ENCODE measurements around the gene SYT2. TPM values are rescaled to one million over a fixed set of nuclear protein-coding genes. Genes with fewer than 3 reads are reported as not detected.

SYT2 gene
- total and polyA plus RNA-seq, 2 of the 13 experiments (the other 11 are each of a cell fraction or from before 2014, with no cell fraction given) = not detected

DNA sequence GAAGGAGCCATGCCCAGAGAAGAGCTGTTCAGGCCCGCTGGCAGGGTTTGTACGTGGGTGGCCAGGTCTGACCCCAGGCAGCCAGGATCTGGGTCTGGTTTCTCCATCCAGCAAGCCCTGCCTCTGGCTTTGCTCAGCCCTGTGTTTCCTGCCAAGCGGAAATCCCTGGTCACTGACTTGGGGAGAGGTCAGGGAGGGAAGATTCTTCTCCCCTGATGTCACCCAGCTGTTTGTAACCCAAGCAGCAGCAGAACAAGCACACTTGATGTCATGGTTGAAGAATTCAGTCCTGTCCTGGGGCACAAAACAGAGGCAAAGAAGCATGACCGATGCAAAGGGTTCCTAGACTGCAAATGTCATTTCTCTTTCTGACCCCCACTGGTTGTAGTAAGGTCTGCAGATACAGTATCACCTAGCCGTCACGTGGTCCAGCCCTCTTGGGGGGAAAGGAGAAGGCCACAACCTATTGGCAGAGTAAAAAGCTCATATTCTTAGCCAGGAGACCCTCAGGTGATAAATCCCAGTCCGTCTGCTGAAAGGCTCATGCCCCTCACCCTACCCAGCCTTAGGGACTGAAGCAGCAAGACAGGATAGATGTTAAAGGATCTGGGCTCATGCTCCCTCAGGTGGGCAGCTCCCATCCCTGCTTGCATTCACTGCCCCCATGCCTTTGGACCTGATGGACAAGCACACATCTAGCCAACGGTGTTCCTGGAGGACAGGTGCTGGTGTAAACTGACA lies 120.9 kb downstream of the SYT2 start (continued):
- TF ChIP-seq RBM22 (optimal IDR thresholded peaks at IDR 0.05; ENCODE audit: low read length) = no peak
- no peak for TF ChIP-seq ZNF180 (CRISPR knock-in tag; IDR thresholded peaks at IDR 0.05; ENCODE audit: borderline replicate concordance, low read depth)
- TF ChIP-seq KDM6A (CRISPR knock-in tag; IDR thresholded peaks at IDR 0.05; ENCODE audit: low read depth) = no peak
- no peak for TF ChIP-seq MED1 (CRISPR knock-in tag; IDR thresholded peaks at IDR 0.05)
- TF ChIP-seq ZMYM4 (CRISPR knock-in tag; IDR thresholded peaks at IDR 0.05) = no peak
- TF ChIP-seq ZNF572 (CRISPR knock-in tag; IDR thresholded peaks at IDR 0.05) = no peak
- TF ChIP-seq ZNF839 (CRISPR knock-in tag; IDR thresholded peaks at IDR 0.05; ENCODE audit: borderline replicate concordance) = no peak
- TF ChIP-seq SMARCE1 (IDR thresholded peaks at IDR 0.05; ENCODE audit: borderline replicate concordance) = no peak
- no peak for TF ChIP-seq ZNF552 (CRISPR knock-in tag; IDR thresholded peaks at IDR 0.05; ENCODE audit: borderline replicate concordance)
- no peak for TF ChIP-seq ZFP1 (CRISPR knock-in tag; IDR thresholded peaks at IDR 0.05)
- no peak for TF ChIP-seq ZNF3 (CRISPR knock-in tag; IDR thresholded peaks at IDR 0.05)
- TF ChIP-seq, protein P1, sequence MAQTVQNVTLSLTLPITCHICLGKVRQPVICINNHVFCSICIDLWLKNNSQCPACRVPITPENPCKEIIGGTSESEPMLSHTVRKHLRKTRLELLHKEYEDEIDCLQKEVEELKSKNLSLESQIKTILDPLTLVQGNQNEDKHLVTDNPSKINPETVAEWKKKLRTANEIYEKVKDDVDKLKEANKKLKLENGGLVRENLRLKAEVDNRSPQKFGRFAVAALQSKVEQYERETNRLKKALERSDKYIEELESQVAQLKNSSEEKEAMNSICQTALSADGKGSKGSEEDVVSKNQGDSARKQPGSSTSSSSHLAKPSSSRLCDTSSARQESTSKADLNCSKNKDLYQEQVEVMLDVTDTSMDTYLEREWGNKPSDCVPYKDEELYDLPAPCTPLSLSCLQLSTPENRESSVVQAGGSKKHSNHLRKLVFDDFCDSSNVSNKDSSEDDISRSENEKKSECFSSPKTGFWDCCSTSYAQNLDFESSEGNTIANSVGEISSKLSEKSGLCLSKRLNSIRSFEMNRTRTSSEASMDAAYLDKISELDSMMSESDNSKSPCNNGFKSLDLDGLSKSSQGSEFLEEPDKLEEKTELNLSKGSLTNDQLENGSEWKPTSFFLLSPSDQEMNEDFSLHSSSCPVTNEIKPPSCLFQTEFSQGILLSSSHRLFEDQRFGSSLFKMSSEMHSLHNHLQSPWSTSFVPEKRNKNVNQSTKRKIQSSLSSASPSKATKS (CRISPR knock-in tag; IDR thresholded peaks at IDR 0.05) = no peak
- TF ChIP-seq, protein P2, sequence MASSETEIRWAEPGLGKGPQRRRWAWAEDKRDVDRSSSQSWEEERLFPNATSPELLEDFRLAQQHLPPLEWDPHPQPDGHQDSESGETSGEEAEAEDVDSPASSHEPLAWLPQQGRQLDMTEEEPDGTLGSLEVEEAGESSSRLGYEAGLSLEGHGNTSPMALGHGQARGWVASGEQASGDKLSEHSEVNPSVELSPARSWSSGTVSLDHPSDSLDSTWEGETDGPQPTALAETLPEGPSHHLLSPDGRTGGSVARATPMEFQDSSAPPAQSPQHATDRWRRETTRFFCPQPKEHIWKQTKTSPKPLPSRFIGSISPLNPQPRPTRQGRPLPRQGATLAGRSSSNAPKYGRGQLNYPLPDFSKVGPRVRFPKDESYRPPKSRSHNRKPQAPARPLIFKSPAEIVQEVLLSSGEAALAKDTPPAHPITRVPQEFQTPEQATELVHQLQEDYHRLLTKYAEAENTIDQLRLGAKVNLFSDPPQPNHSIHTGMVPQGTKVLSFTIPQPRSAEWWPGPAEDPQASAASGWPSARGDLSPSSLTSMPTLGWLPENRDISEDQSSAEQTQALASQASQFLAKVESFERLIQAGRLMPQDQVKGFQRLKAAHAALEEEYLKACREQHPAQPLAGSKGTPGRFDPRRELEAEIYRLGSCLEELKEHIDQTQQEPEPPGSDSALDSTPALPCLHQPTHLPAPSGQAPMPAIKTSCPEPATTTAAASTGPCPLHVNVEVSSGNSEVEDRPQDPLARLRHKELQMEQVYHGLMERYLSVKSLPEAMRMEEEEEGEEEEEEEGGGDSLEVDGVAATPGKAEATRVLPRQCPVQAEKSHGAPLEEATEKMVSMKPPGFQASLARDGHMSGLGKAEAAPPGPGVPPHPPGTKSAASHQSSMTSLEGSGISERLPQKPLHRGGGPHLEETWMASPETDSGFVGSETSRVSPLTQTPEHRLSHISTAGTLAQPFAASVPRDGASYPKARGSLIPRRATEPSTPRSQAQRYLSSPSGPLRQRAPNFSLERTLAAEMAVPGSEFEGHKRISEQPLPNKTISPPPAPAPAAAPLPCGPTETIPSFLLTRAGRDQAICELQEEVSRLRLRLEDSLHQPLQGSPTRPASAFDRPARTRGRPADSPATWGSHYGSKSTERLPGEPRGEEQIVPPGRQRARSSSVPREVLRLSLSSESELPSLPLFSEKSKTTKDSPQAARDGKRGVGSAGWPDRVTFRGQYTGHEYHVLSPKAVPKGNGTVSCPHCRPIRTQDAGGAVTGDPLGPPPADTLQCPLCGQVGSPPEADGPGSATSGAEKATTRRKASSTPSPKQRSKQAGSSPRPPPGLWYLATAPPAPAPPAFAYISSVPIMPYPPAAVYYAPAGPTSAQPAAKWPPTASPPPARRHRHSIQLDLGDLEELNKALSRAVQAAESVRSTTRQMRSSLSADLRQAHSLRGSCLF (CRISPR knock-in tag; IDR thresholded peaks at IDR 0.05; ENCODE audit: borderline replicate concordance) = no peak
- TF ChIP-seq ATF7 (IDR thresholded peaks at IDR 0.05) = peak; percentile 38; the same call in 1 of the 2 replicates
- no peak; the same call in 1 of the 2 replicates for TF ChIP-seq ATF7 (CRISPR knock-in tag; IDR thresholded peaks at IDR 0.05)
- TF ChIP-seq NFE2L2 (IDR thresholded peaks at IDR 0.05; ENCODE audit: low read length) = no peak
- TF ChIP-seq TEAD2 (CRISPR knock-in tag; IDR thresholded peaks at IDR 0.05) = no peak
- no peak for TF ChIP-seq ZNF431 (CRISPR knock-in tag; IDR thresholded peaks at IDR 0.05; ENCODE audit: borderline replicate concordance, low read depth)
- TF ChIP-seq, protein P3, sequence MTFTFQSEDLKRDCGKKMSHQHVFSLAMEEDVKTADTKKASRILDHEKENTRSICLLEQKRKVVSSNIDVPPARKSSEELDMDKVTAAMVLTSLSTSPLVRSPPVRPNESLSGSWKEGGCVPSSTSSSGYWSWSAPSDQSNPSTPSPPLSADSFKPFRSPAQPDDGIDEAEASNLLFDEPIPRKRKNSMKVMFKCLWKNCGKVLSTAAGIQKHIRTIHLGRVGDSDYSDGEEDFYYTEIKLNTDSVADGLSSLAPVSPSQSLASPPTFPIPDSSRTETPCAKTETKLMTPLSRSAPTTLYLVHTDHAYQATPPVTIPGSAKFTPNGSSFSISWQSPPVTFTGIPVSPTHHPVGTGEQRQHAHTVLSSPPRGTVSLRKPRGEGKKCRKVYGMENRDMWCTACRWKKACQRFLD (CRISPR knock-in tag; IDR thresholded peaks at IDR 0.05; ENCODE audit: borderline replicate concordance) = no peak
- TF ChIP-seq, protein P4, sequence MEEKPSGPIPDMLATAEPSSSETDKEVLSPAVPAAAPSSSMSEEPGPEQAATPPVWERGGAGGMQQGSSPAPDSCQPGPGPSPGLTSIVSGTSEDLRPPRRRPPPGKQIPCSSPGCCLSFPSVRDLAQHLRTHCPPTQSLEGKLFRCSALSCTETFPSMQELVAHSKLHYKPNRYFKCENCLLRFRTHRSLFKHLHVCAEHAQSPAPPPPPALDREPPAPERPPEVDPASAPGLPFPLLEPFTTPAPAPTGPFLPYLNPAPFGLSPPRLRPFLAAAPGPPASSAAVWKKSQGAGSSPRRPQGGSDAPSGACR (CRISPR knock-in tag; IDR thresholded peaks at IDR 0.05) = no peak
- no peak for TF ChIP-seq ZNF326 (CRISPR knock-in tag; IDR thresholded peaks at IDR 0.05; ENCODE audit: borderline replicate concordance)
- TF ChIP-seq TSC22D2 (CRISPR knock-in tag; IDR thresholded peaks at IDR 0.05; ENCODE audit: borderline replicate concordance) = no peak
- TF ChIP-seq ZNF460 (CRISPR knock-in tag; IDR thresholded peaks at IDR 0.05; ENCODE audit: borderline replicate concordance) = no peak
